HL-60 (cell line): ENCODE measurements around the gene BICRAL.

Experiments
- DNase-seq, 2 experiments: peaks; one replicate each; pipeline ENCODE4 v3.0.0-alpha.2; 2010 to 2020; ENCODE audit warnings: low read depth in 1 of 2, low spot score in 1 of 2
- H3K27ac ChIP-seq: fragments of 250-450 bp; sonication (Bioruptor Pico); replicated peaks from 2 replicates; pipeline ENCODE4 v1.5.1; 2020; ENCODE audit warnings: mild to moderate bottlenecking, moderate library complexity
- H3K27me3 ChIP-seq: fragments of 250-450 bp; sonication (Bioruptor Pico); 2 replicates; pipeline ENCODE4 v1.5.1; 2021; ENCODE audit warnings: mild to moderate bottlenecking, moderate library complexity; ENCODE audit not compliant: insufficient read depth, poor library complexity, severe bottlenecking
- H3K4me3 ChIP-seq: replicated peaks from 2 replicates; pipeline ENCODE4 v1.5.1; 2011; ENCODE audit warnings: mild to moderate bottlenecking, control low read depth, low read length; ENCODE audit not compliant: insufficient read depth
- CTCF ChIP-seq: IDR thresholded peaks from one replicate; pipeline ENCODE4 v1.5.1; 2011; ENCODE audit warnings: low read length, control low read depth, inconsistent platforms; ENCODE audit not compliant: insufficient read depth
- GABPA ChIP-seq: IDR thresholded peaks from 2 replicates; pipeline ENCODE4 v1.6.1; 2012; ENCODE audit warnings: low read depth
- POLR2AphosphoS5 ChIP-seq: IDR thresholded peaks from 2 replicates; pipeline ENCODE4 v1.6.1; 2012; ENCODE audit warnings: low read depth
- SPI1 ChIP-seq: IDR thresholded peaks from 2 replicates; pipeline ENCODE4 v1.6.1; 2012; ENCODE audit warnings: low read depth, mild to moderate bottlenecking, borderline replicate concordance
- TF ChIP-seq, protein P1 (sequence below): IDR thresholded peaks from 2 replicates; pipeline ENCODE4 v1.6.1; 2012; ENCODE audit warnings: low read depth; ENCODE audit not compliant: insufficient replicate concordance

BICRAL gene

DNA sequence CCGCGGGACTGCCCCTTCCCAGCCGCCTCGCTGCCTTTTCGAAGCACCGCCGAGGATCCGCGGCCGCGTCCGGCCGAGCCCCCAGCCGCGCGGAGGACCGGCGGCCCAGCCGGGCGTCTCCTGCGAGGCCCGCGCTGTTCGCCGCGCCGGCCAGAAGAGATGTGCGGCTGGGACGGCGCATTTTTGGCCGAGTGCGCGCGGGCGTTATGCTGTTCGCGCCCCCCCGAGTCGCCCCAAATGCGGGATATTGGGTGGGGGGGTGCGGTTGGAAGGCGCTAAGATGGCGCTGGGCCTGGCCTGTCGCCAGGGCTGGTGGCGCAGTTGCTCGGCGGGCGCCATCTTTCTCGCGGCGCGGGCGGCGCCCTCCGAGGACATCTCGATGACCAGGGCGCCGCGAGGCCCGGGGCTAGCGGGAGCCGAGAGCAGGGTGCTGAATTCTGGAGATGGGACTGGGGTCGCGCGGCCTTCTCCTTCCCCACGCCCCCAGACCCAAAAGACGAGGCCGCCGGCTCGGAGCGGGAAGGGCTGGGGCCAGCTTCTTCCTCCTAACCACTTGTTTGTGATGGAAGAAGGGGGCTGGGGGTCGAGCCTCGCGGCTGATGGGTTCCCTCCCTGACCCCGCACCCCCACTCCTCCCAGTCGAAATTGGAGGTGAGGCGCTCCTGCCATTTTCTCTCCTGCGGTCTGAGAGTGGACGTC is 1.5 kb downstream of the BICRAL start:
- peak overlapping the region; percentile 99 for H3K27ac ChIP-seq
- TF ChIP-seq POLR2AphosphoS5: peak; percentile 75; the same call in 1 of the 2 replicates
- TF ChIP-seq CTCF: no peak
- no peak for TF ChIP-seq SPI1
- TF ChIP-seq GABPA: no peak
- TF ChIP-seq, protein P1, sequence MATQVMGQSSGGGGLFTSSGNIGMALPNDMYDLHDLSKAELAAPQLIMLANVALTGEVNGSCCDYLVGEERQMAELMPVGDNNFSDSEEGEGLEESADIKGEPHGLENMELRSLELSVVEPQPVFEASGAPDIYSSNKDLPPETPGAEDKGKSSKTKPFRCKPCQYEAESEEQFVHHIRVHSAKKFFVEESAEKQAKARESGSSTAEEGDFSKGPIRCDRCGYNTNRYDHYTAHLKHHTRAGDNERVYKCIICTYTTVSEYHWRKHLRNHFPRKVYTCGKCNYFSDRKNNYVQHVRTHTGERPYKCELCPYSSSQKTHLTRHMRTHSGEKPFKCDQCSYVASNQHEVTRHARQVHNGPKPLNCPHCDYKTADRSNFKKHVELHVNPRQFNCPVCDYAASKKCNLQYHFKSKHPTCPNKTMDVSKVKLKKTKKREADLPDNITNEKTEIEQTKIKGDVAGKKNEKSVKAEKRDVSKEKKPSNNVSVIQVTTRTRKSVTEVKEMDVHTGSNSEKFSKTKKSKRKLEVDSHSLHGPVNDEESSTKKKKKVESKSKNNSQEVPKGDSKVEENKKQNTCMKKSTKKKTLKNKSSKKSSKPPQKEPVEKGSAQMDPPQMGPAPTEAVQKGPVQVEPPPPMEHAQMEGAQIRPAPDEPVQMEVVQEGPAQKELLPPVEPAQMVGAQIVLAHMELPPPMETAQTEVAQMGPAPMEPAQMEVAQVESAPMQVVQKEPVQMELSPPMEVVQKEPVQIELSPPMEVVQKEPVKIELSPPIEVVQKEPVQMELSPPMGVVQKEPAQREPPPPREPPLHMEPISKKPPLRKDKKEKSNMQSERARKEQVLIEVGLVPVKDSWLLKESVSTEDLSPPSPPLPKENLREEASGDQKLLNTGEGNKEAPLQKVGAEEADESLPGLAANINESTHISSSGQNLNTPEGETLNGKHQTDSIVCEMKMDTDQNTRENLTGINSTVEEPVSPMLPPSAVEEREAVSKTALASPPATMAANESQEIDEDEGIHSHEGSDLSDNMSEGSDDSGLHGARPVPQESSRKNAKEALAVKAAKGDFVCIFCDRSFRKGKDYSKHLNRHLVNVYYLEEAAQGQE: no peak
- no peaks in the 10 kb centered on the region for H3K27me3 ChIP-seq
- DNase-seq: peak; percentile 52 to 58
- peak overlapping the region; percentile 50 for H3K4me3 ChIP-seq

DNA sequence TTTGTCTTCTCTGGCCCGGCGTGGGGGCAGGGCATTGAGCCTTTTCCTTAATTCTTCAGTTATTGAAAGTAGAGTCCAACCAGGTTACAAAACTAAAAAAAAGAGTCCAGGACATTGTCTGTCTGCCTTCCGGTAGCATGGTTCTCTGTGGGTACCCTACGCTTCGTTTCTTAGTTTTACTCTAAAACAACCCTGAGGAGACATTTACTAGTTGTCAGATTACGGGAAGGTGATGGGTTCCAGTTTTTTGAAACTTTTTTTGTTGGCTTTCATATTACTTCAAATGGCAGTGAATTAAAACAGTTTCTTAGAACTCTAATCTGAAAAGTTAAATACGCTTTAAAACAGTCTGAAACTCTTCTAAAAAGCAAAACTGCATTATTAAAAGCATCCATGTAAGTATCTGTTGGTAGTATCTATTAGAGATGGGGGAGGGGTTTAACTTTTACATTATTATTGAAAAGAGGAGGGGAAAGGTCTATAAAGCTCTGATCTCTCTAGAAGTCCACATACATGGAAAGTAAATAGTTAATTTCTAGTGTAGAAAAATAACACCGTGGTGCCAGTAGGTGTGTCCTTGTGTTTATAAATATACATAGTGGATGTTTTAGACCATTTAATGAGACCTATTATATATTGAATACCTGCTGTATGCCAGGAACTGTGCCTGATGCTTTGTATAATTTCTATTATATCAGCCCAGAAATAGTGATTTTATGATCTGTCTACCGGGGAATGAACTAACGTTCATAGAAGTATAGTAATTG is 2.2 kb downstream of the BICRAL start:
- no peak for TF ChIP-seq SPI1
- TF ChIP-seq CTCF: no peak
- no peak for TF ChIP-seq GABPA
- TF ChIP-seq, protein P1: no peak
- TF ChIP-seq POLR2AphosphoS5: no peak
- Histone ChIP-seq H3K4me3 (peak overlapping the region; percentile 50), H3K27me3 (no peaks in the 10 kb centered on the region), H3K27ac (peak overlapping the region; percentile 99)
- no peak for DNase-seq

GRCh38 chr6:42784717-42785498 is 3.1 kb downstream of the BICRAL start:
- H3K27me3 ChIP-seq: no peaks in the 10 kb centered on the region
- peak overlapping the region; percentile 99 for H3K27ac ChIP-seq
- 0 out of 2 replicates have a peak overlapping the region, but pooled peaks have one; percentile 6 for H3K4me3 ChIP-seq
- TF ChIP-seq, protein P1: no peak
- TF ChIP-seq POLR2AphosphoS5: no peak
- no peak for DNase-seq
